SK-N-SH treated with all-trans-retinoic acid at 6 μM for 48 hours (cell line): ENCODE data around the gene GSTT2B.
"Not testable (repeated sequence)": the region's sequence is repeated elsewhere in the genome, so short reads cannot be mapped to it uniquely, and the experiment has no call there.

Experiments
- ATAC-seq: fragments of 200-7000 bp; cut with Tn5 transposase; 3 replicates; pipeline ENCODE4 v1.9.1; 2020; ENCODE audit warnings: mild to moderate bottlenecking, moderate library complexity
- ARNTL ChIP-seq: fragments of 450-650 bp; formaldehyde crosslinking; IDR thresholded peaks from 2 replicates; pipeline ENCODE4 v1.5.0; 2020; ENCODE audit warnings: low read depth, mild to moderate bottlenecking, moderate library complexity, borderline replicate concordance
- BACH2 ChIP-seq: fragments of 250-450 bp; sonication (Bioruptor Pico); IDR thresholded peaks from 2 replicates; pipeline ENCODE4 v1.9.0; 2021; ENCODE audit warnings: mild to moderate bottlenecking, borderline replicate concordance
- CREB5 ChIP-seq: fragments of 250-450 bp; sonication (Bioruptor Pico); IDR thresholded peaks from 2 replicates; pipeline ENCODE4 v1.5.1; 2020; ENCODE audit warnings: low read depth, mild to moderate bottlenecking, moderate library complexity
- CSDC2 ChIP-seq: fragments of 250-450 bp; sonication (Bioruptor Pico); IDR thresholded peaks from 2 replicates; pipeline ENCODE4 v1.5.0; 2020; ENCODE audit warnings: mild to moderate bottlenecking, moderate library complexity
- CSRNP3 ChIP-seq: fragments of 250-450 bp; sonication (Bioruptor Pico); IDR thresholded peaks from 2 replicates; pipeline ENCODE4 v1.5.1; 2021; ENCODE audit warnings: mild to moderate bottlenecking, moderate library complexity
- ESRRG ChIP-seq: fragments of 250-450 bp; sonication (Bioruptor Pico); IDR thresholded peaks from 2 replicates; pipeline ENCODE4 v1.6.1; 2021; ENCODE audit warnings: mild to moderate bottlenecking
- GLIS3 ChIP-seq: fragments of 250-450 bp; sonication (Bioruptor Pico); IDR thresholded peaks from 2 replicates; pipeline ENCODE4 v1.5.0; 2020; ENCODE audit warnings: mild to moderate bottlenecking, moderate library complexity
- PATZ1 ChIP-seq: fragments of 250-450 bp; sonication (Bioruptor Pico); IDR thresholded peaks from 2 replicates; pipeline ENCODE4 v1.8.0; 2020; ENCODE audit warnings: mild to moderate bottlenecking, moderate library complexity, borderline replicate concordance
- POU6F1 ChIP-seq: fragments of 250-450 bp; sonication (Bioruptor Pico); IDR thresholded peaks from 2 replicates; pipeline ENCODE4 v1.8.0; 2021; ENCODE audit warnings: low read depth, mild to moderate bottlenecking, moderate library complexity, borderline replicate concordance
- PPARA ChIP-seq: fragments of 250-450 bp; sonication (Bioruptor Pico); IDR thresholded peaks from 2 replicates; pipeline ENCODE4 v1.5.0; 2020; ENCODE audit warnings: mild to moderate bottlenecking, borderline replicate concordance
- RARB ChIP-seq: fragments of 250-450 bp; sonication (Bioruptor Pico); IDR thresholded peaks from 2 replicates; pipeline ENCODE4 v1.8.0; 2021; ENCODE audit warnings: mild to moderate bottlenecking, moderate library complexity
- SNAI2 ChIP-seq: fragments of 250-450 bp; sonication (Bioruptor Pico); IDR thresholded peaks from 2 replicates; pipeline ENCODE4 v1.5.0; 2020; ENCODE audit warnings: mild to moderate bottlenecking, moderate library complexity
- TCF4 ChIP-seq: fragments of 250-450 bp; sonication (Bioruptor Pico); IDR thresholded peaks from 2 replicates; pipeline ENCODE4 v1.8.0; 2021; ENCODE audit warnings: mild to moderate bottlenecking, moderate library complexity, borderline replicate concordance
- TOX ChIP-seq: fragments of 250-450 bp; sonication (Bioruptor Pico); IDR thresholded peaks from 2 replicates; pipeline ENCODE4 v1.8.0; 2021; ENCODE audit warnings: mild to moderate bottlenecking, moderate library complexity, borderline replicate concordance
- ZC3H10 ChIP-seq: fragments of 250-450 bp; sonication (Bioruptor Pico); IDR thresholded peaks from 2 replicates; pipeline ENCODE4 v1.5.1; 2021; ENCODE audit warnings: mild to moderate bottlenecking, moderate library complexity
- ZFP30 ChIP-seq: fragments of 450-650 bp; formaldehyde crosslinking; IDR thresholded peaks from 2 replicates; pipeline ENCODE4 v1.5.0; 2022; ENCODE audit warnings: mild to moderate bottlenecking, moderate library complexity
- ZNF565 ChIP-seq: fragments of 450-650 bp; formaldehyde crosslinking; conservative IDR thresholded peaks from 2 replicates; pipeline ENCODE4 v1.5.0; 2020; ENCODE audit warnings: low read depth, mild to moderate bottlenecking, moderate library complexity
- ZNF70 ChIP-seq: fragments of 450-650 bp; formaldehyde crosslinking; IDR thresholded peaks from 2 replicates; pipeline ENCODE4 v1.5.0; 2020; ENCODE audit warnings: mild to moderate bottlenecking, moderate library complexity

GSTT2B gene

GRCh38 chr22:23938328-23939016 is 22.5 kb downstream of the GSTT2B start:
- no peak for ATAC-seq
- TF ChIP-seq CSRNP3, result no peak
- TF ChIP-seq CSDC2 (CRISPR knock-in tag), result no peak
- no peak for TF ChIP-seq SNAI2 (CRISPR knock-in tag)
- no peak for TF ChIP-seq ZFP30 (CRISPR knock-in tag)
- TF ChIP-seq ESRRG (CRISPR knock-in tag), result no peak
- no peak for TF ChIP-seq TCF4 (CRISPR knock-in tag)
- TF ChIP-seq CREB5 (CRISPR knock-in tag), result no peak
- TF ChIP-seq GLIS3, result no peak
- TF ChIP-seq ARNTL (CRISPR knock-in tag), result no peak
- TF ChIP-seq RARB (CRISPR knock-in tag), result no peak
- no peak for TF ChIP-seq PPARA (CRISPR knock-in tag)
- TF ChIP-seq ZNF565 (CRISPR knock-in tag), result no peak
- no peak for TF ChIP-seq POU6F1 (CRISPR knock-in tag)

GRCh38 chr22:23926561-23926960 is 34.4 kb downstream of the GSTT2B start:
- no peak for ATAC-seq
- TF ChIP-seq CSDC2 (CRISPR knock-in tag), result no peak
- no peak for TF ChIP-seq SNAI2 (CRISPR knock-in tag)
- no peak for TF ChIP-seq ZNF565 (CRISPR knock-in tag)
- no peak for TF ChIP-seq PATZ1 (CRISPR knock-in tag)

GRCh38 chr22:23925020-23925606 is 35.9 kb downstream of the GSTT2B start:
- ATAC-seq, result no peak

GRCh38 chr22:23922921-23923320 is 38.1 kb downstream of the GSTT2B start:
- TF ChIP-seq POU6F1 (CRISPR knock-in tag) (no peak), PATZ1 (CRISPR knock-in tag) (no peak), ZNF70 (CRISPR knock-in tag) (no peak), BACH2 (CRISPR knock-in tag) (no peak)
- no peak for ATAC-seq

More at GRCh38 chr22:23925020-23925606, 35.9 kb downstream of the GSTT2B start:
- TF ChIP-seq ZNF70 (CRISPR knock-in tag), result no peak
- no peak for TF ChIP-seq ZC3H10
- no peak for TF ChIP-seq TOX (CRISPR knock-in tag)
- TF ChIP-seq CREB5 (CRISPR knock-in tag), result no peak

GRCh38 chr22:23921586-23922201 is 39.3 kb downstream of the GSTT2B start:
- ATAC-seq, result not testable (repeated sequence)

- ATAC-seq, result not testable (repeated sequence)
Observed at GRCh38 chr22:23920267-23920611, 40.8 kb downstream of the GSTT2B start.
